GM18858 (cell line): ENCODE results near the gene EXOC6B.

Experiments
- ATAC-seq: cut with Tn5 transposase; IDR thresholded peaks from one replicate; pipeline ENCODE4 v1.9.1; 2021; ENCODE audit not compliant: unreplicated experiment

EXOC6B gene

DNA sequence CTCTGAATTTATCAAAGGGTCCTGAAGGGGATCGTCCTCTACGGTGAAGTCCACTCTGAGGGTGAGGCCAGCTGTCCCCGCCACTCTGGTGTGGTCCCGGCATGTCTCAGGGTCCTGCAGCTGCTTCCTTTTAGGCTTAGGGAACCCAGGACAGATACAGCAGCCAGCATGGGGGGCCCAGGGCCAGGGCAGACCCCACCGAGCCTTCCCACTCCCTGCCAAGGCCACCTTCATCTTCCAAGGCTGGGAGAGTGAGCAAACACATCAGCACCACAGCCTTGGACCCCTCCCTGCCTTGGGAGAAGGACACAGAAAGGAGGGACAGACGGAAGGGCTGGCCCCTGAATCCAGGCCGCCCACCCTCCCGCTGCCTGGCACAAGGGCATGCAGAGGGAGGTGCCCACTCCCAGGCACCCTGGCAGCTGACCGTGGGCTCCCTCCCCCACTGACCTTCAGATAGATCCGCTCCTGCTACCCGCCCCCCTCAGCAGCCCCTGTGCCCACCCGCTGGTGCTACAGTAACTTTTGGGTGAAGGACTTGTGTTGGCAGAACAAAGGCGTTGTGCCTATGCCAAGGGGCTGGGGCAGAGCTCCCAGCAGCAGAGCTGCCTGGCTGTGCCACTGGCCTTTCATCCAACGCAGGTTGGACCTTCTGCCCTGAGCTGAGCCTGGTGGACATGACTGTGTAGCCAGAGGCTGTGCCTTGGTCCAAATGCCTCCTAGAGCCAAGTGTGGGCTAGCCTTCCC lies 685.8 kb downstream of the EXOC6B start:
- ATAC-seq: no peak

- no peak for ATAC-seq
These were observed 686.4 kb downstream of the EXOC6B start for GRCh38 chr2:72139471-72139873.

- ATAC-seq: no peak
These were observed 686.9 kb downstream of the EXOC6B start for GRCh38 chr2:72138921-72139381.

DNA sequence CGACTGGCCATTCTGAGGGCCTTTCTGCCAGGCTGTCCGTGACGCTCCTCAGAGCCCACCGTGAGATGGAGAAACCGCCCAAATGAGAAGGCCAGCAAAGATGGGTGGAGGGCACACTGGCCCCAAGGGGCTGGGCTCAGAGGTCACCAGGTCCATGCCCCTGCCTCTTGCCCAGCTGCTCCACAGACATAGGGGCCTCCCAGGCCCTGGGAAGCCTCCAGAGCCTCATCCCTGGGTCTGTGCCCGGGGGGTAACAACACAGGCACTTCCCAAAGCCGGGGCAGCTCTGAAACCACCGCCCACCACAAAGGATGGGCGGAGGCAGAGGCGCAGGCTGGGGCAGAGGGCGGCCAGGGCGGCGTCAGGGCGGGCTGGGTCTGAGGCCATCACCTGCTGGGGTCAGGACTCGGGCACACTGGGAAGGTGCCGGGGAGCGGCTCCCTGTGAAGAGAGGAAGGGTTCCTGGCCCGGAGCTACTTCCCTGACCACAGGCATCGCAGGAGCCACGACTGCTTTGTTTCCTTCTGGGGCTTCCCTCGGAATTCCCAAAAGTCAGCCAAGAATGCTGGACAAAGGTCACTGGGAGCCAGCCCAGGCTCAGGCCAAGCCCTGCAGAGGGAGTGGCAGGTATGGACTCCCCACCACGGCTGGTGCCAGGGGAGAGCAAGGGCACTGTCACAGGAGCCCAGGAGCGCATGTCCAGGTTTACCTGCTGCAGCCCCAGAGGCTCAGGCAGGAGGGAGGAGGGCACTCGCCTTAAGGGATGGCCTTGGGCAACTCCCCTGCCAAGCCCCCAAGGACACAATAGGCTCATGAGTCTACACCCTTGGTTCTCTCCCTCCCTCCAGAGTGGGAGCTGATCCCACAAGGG lies 687.6 kb downstream of the EXOC6B start:
- ATAC-seq: no peak

- ATAC-seq: peak; percentile 86
These were observed 688.3 kb downstream of the EXOC6B start for GRCh38 chr2:72137498-72138010.

- ATAC-seq: no peak
These were observed 688.8 kb downstream of the EXOC6B start for GRCh38 chr2:72136933-72137497.

- no peak for ATAC-seq
These were observed 689.5 kb downstream of the EXOC6B start for GRCh38 chr2:72136331-72136730.

GRCh38 chr2:72135921-72136320 lies 689.9 kb downstream of the EXOC6B start:
- ATAC-seq: no peak

DNA sequence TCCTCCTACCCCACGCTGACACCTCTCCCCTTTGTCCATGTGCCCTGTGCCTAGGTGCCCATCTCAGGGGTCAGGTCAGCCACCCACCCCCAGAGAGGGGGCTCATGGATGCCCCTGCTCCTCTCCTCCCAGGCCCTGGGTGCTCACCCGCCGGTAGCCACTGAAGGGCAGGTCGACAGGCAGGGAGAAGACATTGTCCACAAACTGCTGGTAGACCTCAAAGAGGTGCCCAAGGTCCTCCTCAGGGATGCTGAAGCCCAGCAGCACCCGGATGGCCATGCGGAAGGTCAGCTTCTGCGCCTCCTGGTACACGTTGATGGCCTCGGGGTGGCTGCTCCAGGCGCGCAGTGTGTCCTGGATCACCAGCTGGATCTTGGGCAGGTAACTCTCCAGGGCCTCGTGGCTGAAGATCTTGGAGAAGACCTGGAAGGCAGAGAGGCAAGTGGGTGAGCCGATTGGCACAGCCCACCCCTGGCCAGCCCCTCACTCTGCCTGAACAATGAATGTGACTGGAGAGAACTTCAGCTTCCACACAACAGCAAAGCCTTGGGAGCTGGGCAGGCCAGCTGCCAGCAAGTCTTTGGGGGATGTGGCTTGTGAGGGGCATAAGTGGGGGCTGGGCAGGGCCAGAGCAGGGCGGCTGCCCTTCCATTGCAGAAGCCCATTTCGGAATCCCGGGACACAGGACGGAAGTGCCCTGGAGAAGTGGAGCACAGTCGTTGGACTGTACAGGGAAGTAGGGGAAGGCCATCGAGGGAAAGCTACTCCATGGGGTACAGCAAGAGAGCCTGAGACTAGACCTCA lies 690.6 kb downstream of the EXOC6B start:
- no peak for ATAC-seq

DNA sequence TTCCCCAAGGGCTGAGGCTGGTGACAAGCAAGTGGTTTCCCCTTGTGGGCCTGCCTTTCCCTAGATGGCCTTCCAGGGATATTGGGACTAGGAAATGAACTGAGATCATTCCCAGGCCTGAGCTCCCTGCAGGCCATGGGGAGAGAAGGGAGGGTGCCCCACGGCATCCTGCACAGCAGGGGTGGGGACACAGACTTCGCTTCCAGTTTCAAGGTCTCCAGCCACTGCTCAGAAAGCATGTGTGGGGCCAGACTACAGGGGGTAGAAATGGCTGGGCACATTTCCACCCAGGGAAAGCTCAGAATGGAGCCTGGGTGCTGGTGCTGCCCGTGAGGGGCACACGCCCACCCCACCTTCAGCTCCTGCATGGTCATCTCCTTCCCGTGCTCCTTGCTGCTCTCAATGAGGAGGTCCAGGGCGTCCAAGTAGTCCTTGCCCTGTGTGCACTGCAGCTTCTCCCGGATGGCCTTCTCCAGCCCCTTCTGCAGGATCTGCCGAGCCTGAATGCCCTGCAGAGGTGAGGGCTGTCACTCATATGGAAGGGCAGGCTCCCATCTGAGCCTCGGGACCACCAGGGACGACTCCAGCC lies 691.3 kb downstream of the EXOC6B start:
- no peak for ATAC-seq

GRCh38 chr2:72133721-72134407 lies 692.0 kb downstream of the EXOC6B start:
- ATAC-seq: no peak

DNA sequence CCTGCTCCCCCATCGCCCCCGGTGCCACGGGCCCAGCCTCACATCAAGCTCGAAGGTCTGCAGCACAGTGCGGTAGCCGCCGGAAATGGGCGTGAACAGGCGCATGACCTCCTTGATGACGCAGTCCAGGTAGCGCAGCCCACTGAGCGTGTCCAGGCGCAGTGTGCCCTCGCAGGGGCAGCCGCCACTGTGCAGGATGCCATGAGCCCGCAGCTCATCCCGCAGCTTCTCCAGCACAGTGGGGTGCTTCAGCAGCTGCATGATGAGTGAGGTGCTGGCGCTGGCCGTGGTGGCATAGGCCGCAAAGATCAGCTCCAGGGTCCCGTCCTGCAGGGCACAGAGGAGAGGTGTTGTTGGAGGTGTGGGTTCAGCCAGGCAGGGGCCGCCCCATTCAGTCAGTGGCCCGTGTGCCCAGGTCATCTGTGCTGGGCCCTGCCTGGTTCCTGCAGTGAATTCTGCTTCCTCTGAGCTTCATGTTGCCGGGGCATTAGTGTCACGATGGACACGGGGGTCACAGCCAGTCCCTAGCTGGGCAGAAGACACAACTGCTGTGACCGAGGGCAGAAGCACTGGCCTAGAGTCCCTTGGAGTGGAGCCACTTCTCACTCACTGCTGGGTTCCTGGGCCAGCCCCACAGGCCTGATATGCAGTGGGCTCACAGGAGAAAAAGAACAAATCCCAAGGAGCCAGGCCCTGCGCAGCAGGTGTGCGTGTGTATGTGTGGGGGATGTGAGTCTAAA lies 692.7 kb downstream of the EXOC6B start:
- no peak for ATAC-seq

DNA sequence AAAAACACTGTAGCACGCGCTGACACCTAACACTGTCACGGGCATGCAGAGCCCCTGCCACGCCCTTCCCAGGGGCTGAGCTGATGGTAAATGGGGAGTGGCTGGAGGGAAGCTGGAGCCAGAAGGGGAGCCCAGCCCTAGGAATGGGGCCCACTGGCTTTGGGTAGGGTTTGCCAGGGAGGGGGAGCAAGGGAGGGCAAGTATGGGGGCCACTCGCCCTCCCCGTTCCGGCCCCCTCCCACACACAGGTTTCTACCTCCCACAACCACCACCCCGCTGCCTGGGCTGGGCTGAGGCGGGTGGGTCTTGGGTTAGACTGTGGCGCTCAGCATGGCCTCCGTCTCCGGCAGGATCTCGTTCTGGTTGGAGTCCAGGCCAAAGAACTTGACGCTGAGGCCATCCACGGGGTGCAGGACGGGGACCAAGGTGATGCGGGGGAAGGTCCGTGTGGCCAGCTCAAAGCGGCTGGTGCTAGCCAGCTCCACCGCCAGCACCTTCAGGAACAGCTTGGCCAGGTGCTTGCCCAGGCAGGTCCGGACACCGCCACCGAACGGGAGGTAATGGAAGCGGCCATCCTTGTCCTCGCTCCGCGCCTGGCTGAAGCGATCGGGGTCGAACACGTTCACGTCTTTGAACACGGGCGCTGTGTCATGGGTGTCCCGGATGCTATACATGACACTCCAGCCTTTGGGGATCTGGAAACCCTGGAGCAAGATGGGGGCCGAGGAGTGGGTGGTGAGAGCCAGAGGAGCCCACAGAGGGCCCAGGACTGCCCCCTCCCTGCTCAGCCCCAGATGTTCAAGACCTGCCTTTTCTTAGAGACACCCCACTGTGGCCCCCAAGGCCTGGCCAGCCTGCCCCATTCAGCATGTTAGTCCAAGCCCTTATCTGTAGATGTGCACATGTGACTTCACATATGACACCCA lies 693.7 kb downstream of the EXOC6B start:
- ATAC-seq: no peak

GRCh38 chr2:72131371-72131891 lies 694.4 kb downstream of the EXOC6B start:
- no peak for ATAC-seq

DNA sequence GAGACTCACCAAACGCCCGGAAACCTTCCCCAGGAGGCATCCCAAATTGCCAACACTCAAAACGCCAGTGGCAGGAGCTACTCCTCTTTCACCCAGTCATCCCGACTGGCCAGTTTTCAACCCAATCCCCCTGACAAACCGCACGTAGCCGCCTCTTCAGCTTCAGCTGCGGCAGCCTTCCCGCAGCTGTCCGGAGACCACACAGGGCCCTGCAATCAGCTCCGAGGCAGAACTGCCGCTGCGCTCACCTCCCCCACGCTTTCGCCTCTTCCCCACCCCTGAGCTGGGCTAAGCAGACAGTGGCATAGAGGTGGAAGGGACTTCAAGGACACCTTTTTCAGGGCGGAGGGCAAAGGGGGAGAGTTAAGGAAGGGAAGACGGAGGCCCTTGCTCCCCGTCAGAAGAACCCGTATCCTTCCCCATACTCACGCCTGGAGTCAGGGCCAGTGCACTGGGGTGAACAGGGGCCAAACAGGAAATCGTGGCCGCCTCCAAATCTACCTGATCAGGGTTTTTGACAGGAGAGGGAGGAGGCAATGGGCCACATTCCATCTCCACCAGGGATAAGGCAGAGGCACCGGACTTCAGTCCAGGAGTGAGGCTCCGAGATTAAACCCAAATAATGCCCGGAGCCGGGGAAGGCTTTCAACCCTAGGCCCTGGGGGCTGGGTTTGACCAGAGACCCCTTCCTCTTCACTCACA lies 695.0 kb downstream of the EXOC6B start:
- no peak for ATAC-seq

DNA sequence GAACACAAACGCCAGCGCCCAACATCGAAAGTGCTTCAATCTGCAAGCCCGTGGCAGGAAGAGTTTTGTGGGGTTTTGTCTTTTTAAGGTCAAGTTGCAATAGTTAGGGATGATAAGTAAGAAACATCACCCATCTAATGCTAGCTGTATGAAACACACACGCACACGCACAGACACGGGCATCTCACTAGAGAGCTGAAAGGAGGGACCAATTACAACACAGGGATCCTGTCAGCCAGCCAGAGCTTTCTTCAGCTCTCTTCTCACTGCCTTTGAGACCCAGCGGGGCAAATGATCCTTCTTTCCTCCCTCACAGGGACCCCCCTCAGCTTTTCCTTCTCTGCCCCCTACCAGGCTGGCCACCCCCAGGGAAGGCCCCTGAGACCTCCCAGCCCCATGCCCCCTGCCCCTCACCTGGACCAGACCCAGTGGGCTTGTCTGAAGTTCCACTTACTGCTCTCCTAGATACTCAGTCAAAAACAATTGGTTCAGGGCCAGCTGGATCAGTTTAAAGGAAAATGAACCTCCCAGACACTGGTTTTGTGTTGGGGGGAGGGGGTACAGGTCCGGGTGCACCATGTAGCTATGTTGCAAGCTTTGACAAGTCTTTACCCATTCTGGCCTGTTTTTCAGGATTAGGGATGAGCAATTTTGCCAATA lies 696.0 kb downstream of the EXOC6B start:
- ATAC-seq: no peak

DNA sequence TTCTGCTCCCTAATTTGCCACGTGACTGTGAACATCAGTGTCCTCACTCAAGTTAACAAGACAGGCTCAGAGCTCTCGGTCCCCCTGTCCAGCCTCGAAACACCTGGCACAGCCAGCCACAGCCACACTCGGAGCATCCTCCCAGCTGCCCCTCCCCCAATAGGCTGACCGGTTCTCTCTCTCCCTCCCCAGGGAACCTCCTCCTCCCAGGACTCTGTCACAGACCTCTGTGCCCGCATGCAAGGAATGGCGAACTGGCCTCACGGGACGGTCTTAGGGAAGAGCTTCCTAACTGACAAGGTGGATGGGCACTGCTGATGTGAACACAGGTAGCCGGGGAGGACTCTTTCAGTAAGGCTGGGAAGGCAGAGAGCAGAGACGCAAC lies 697.0 kb downstream of the EXOC6B start:
- ATAC-seq: no peak
